ENCODE results near the gene SZT2. TPM values are rescaled to one million over a fixed set of nuclear protein-coding genes. Genes with fewer than 3 reads are reported as not detected.

The SZT2 gene
- total RNA-seq, 1 experiment from 2014 or later = 71.6 TPM

GRCh38 chr1:43358121-43358745 is 31.5 kb upstream of the SZT2 start:
- H4K20me1 ChIP-seq (ENCODE audit: insufficient read depth) = 0 out of 2 replicates have a peak, but pooled peaks cover 3% of the 10 kb centered on the region
- H3F3A ChIP-seq (ENCODE audit: insufficient read depth, low read depth) = peaks cover 49% of the 10 kb centered on the region; the same call in 1 of the 2 replicates
- no peaks in the 10 kb centered on the region for H3K27me3 ChIP-seq (ENCODE audit: insufficient read depth, low read depth)
- POLR2A ChIA-PET (ENCODE audit: unreplicated experiment) = interaction anchor here (0.6 to 1.6 kb wide), 15 partner anchors 8 to 424 kb away, joined by 3 to 13 read pairs (median 5); partner anchors contain the start of genes C1orf210 and TMEM125
- H3K9me3 ChIP-seq (ENCODE audit: insufficient read depth, low read depth) = no peaks in the 10 kb centered on the region
- H3K36me3 ChIP-seq (ENCODE audit: low read depth) = peaks cover 20% of the 10 kb centered on the region
- H3K79me2 ChIP-seq (ENCODE audit: low read depth) = peaks cover 49% of the 10 kb centered on the region
- H3K9me2 ChIP-seq (ENCODE audit: insufficient read depth) = no peaks in the 10 kb centered on the region
- intact Hi-C loops (cut with micrococcal nuclease; ENCODE audit: unreplicated experiment) = loop anchor here (1.0 to 5.0 kb wide), 8 partner anchors 8 to 169 kb away; partner anchors contain the start of genes C1orf210, MED8 and SZT2
- TSS peak; percentile 79 for BruUV-seq (replicated peaks)
- CTCF ChIA-PET = interaction anchor here (0.6 to 1.3 kb wide), 11 partner anchors 8 to 436 kb away, joined by 3 to 10 read pairs (median 4); partner anchors contain the start of genes C1orf210 and MPL
- TF ChIP-seq EZH2 (IDR thresholded peaks at IDR 0.05; ENCODE audit: low read depth) (no peak), CTCF (conservative IDR thresholded peaks at IDR 0.05) (peak; percentile 64)
- peak overlapping the region; percentile 86 for H3K4me3 ChIP-seq
- H3K4me1 ChIP-seq (replicated peaks; ENCODE audit: insufficient read depth) = peaks cover 39% of the 10 kb centered on the region
- H3K4me2 ChIP-seq = peak overlapping the region; percentile 86
- H3K27ac ChIP-seq = peak overlapping the region; percentile 83
- peak; percentile 49 to 62 for DNase-seq
- peak overlapping the region; percentile 96 for H2AFZ ChIP-seq

- H2AFZ ChIP-seq = peak within 1 kb of the TSS; percentile 96
- 0 out of 2 replicates have a peak, but pooled peaks cover 3% of the 10 kb centered on the region for H4K20me1 ChIP-seq (ENCODE audit: insufficient read depth)
- H3K4me3 ChIP-seq = peak within 1 kb of the TSS; percentile 86
- no peaks in the 10 kb centered on the region for H3K27me3 ChIP-seq (ENCODE audit: insufficient read depth, low read depth)
- CTCF ChIA-PET = interaction anchor here (0.6 to 1.3 kb wide), 7 partner anchors 9 to 437 kb away, joined by 3 to 10 read pairs (median 3); partner anchors contain the start of gene C1orf210
- peak within 1 kb of the TSS; percentile 86 for H3K4me2 ChIP-seq
- TSS peak; percentile 65 for BruUV-seq (replicated peaks)
- H3K79me2 ChIP-seq (ENCODE audit: low read depth) = peaks cover 52% of the 10 kb centered on the region
- DNase-seq = peak; percentile 95 to 99
- H3K36me3 ChIP-seq (ENCODE audit: low read depth) = peaks cover 28% of the 10 kb centered on the region
- peaks cover 47% of the 10 kb centered on the region for H3K4me1 ChIP-seq (replicated peaks; ENCODE audit: insufficient read depth)
- TF ChIP-seq CTCF (conservative IDR thresholded peaks at IDR 0.05) (no peak), EZH2 (IDR thresholded peaks at IDR 0.05; ENCODE audit: low read depth) (no peak)
- peaks cover 57% of the 10 kb centered on the region for H3F3A ChIP-seq (ENCODE audit: insufficient read depth, low read depth)
- POLR2A ChIA-PET (ENCODE audit: unreplicated experiment) = interaction anchor here (0.6 to 1.6 kb wide), 15 partner anchors 9 to 425 kb away, joined by 3 to 13 read pairs (median 5); partner anchors contain the start of genes C1orf210 and TMEM125
- intact Hi-C loops (cut with micrococcal nuclease; ENCODE audit: unreplicated experiment) = loop anchor here (1.0 to 5.0 kb wide), 8 partner anchors 7 to 168 kb away; partner anchors contain the start of genes C1orf210, MED8 and SZT2
- peak within 1 kb of the TSS; percentile 83 for H3K27ac ChIP-seq
- H3K9me3 ChIP-seq (ENCODE audit: insufficient read depth, low read depth) = no peaks in the 10 kb centered on the region
- H3K9me2 ChIP-seq (ENCODE audit: insufficient read depth) = no peaks in the 10 kb centered on the region
These were observed 30.7 kb upstream of the SZT2 start, which contains the start of gene CDC20 for GRCh38 chr1:43358746-43359693. TSS of gene CDC20 (plus strand) at chr1:43358981. CDS start at chr1:43359216, 235 bp downstream.

- no peak overlapping the region for H2AFZ ChIP-seq
These were observed 30.0 kb upstream of the SZT2 start for GRCh38 chr1:43359696-43360095.

More at GRCh38 chr1:43359696-43360095, 30.0 kb upstream of the SZT2 start:
- Histone ChIP-seq H3K9me2 (ENCODE audit: insufficient read depth) (no peaks in the 10 kb centered on the region), H3K27me3 (ENCODE audit: insufficient read depth, low read depth) (no peaks in the 10 kb centered on the region), H3K79me2 (ENCODE audit: low read depth) (peaks cover 59% of the 10 kb centered on the region), H4K20me1 (ENCODE audit: insufficient read depth) (0 out of 2 replicates have a peak, but pooled peaks cover 3% of the 10 kb centered on the region), H3K4me2 (peak overlapping the region; percentile 86), H3K4me3 (peak overlapping the region; percentile 86), H3K4me1 (replicated peaks; ENCODE audit: insufficient read depth) (peaks cover 50% of the 10 kb centered on the region), H3K36me3 (ENCODE audit: low read depth) (peaks cover 32% of the 10 kb centered on the region), H3F3A (ENCODE audit: insufficient read depth, low read depth) (peaks cover 63% of the 10 kb centered on the region), H3K9me3 (ENCODE audit: insufficient read depth, low read depth) (no peaks in the 10 kb centered on the region), H3K27ac (no peak overlapping the region)
- intact Hi-C loops (cut with micrococcal nuclease; ENCODE audit: unreplicated experiment) = loop anchor here (2.0 to 5.0 kb wide), 5 partner anchors 29 to 168 kb away; partner anchors contain the start of genes C1orf210, MED8 and SZT2
- TF ChIP-seq EZH2 (IDR thresholded peaks at IDR 0.05; ENCODE audit: low read depth) = no peak
- TF ChIP-seq CTCF (conservative IDR thresholded peaks at IDR 0.05) = no peak
- BruUV-seq (replicated peaks) = no TSS peak
- CTCF ChIA-PET = no interaction called here
- POLR2A ChIA-PET (ENCODE audit: unreplicated experiment) = interaction anchor here (0.6 kb wide), 1 partner anchor 74 kb away, joined by 3 read pairs; the partner anchor contains the start of gene C1orf210
- DNase-seq = peak in 1 of 2 experiments; percentile 29
